ENCODE data around the gene KBTBD3. TPM values are rescaled to one million over a fixed set of nuclear protein-coding genes. Genes with fewer than 3 reads are reported as not detected.

The KBTBD3 gene
- total RNA-seq, 1 donor from 2014 or later = 3.1 TPM

- Mint-ChIP-seq H3K9me3 (ENCODE audit: unreplicated experiment) (no peaks in the 10 kb centered on the region), H3K27ac (ENCODE audit: unreplicated experiment) (no peak overlapping the region), H3K4me3 (ENCODE audit: unreplicated experiment) (no peak overlapping the region), H3K4me1 (ENCODE audit: unreplicated experiment) (no peaks in the 10 kb centered on the region), H3K36me3 (ENCODE audit: low read depth, unreplicated experiment) (no peaks in the 10 kb centered on the region), H3K27me3 (ENCODE audit: unreplicated experiment) (no peaks in the 10 kb centered on the region)
- no peak for DNase-seq (ENCODE audit: low spot score)
- TF ChIP-seq, protein P1, sequence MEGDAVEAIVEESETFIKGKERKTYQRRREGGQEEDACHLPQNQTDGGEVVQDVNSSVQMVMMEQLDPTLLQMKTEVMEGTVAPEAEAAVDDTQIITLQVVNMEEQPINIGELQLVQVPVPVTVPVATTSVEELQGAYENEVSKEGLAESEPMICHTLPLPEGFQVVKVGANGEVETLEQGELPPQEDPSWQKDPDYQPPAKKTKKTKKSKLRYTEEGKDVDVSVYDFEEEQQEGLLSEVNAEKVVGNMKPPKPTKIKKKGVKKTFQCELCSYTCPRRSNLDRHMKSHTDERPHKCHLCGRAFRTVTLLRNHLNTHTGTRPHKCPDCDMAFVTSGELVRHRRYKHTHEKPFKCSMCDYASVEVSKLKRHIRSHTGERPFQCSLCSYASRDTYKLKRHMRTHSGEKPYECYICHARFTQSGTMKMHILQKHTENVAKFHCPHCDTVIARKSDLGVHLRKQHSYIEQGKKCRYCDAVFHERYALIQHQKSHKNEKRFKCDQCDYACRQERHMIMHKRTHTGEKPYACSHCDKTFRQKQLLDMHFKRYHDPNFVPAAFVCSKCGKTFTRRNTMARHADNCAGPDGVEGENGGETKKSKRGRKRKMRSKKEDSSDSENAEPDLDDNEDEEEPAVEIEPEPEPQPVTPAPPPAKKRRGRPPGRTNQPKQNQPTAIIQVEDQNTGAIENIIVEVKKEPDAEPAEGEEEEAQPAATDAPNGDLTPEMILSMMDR (IDR thresholded peaks at IDR 0.05; ENCODE audit: unreplicated experiment) = no peak
Measured at GRCh38 chr11:106049727-106050476, 27.2 kb downstream of the KBTBD3 start.

DNA sequence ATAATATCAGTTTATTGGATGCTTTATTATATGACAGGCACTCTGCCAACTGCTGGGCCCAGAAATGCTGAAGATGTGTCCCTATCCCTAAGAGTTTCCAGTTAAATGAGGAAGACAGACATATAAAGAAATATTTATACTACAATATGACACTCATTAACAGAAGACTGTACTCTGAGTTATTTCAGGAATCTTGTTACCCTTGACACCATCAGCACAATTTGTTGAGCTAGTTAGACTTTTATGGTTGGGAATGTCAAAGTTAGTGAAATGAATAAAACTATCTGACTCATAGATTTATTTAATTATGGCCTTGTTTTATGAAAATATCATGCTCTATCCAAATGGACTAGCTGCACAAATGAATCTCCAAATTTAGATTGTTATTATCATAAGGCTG is 29.5 kb downstream of the KBTBD3 start:
- no peaks in the 10 kb centered on the region for H3K36me3 Mint-ChIP-seq (ENCODE audit: low read depth, unreplicated experiment)
- DNase-seq (ENCODE audit: low spot score) = no peak
- H3K4me1 Mint-ChIP-seq (ENCODE audit: unreplicated experiment) = no peaks in the 10 kb centered on the region
- H3K9me3 Mint-ChIP-seq (ENCODE audit: unreplicated experiment) = no peaks in the 10 kb centered on the region
- TF ChIP-seq, protein P1 (IDR thresholded peaks at IDR 0.05; ENCODE audit: unreplicated experiment) = no peak
- no peak overlapping the region for H3K27ac Mint-ChIP-seq (ENCODE audit: unreplicated experiment)
- no peaks in the 10 kb centered on the region for H3K27me3 Mint-ChIP-seq (ENCODE audit: unreplicated experiment)
- H3K4me3 Mint-ChIP-seq (ENCODE audit: unreplicated experiment) = no peak overlapping the region

- Mint-ChIP-seq H3K9me3 (ENCODE audit: unreplicated experiment) (no peaks in the 10 kb centered on the region), H3K27ac (ENCODE audit: unreplicated experiment) (no peak overlapping the region), H3K36me3 (ENCODE audit: low read depth, unreplicated experiment) (no peaks in the 10 kb centered on the region), H3K4me1 (ENCODE audit: unreplicated experiment) (no peaks in the 10 kb centered on the region), H3K27me3 (ENCODE audit: unreplicated experiment) (no peaks in the 10 kb centered on the region), H3K4me3 (ENCODE audit: unreplicated experiment) (no peak overlapping the region)
- TF ChIP-seq, protein P1 (IDR thresholded peaks at IDR 0.05; ENCODE audit: unreplicated experiment) = no peak
- DNase-seq (ENCODE audit: low spot score) = no peak
Measured at GRCh38 chr11:106043540-106043939, 33.6 kb downstream of the KBTBD3 start.

- Mint-ChIP-seq H3K4me3 (ENCODE audit: unreplicated experiment) (no peak overlapping the region), H3K9me3 (ENCODE audit: unreplicated experiment) (no peaks in the 10 kb centered on the region), H3K27me3 (ENCODE audit: unreplicated experiment) (peaks cover 2% of the 10 kb centered on the region), H3K36me3 (ENCODE audit: low read depth, unreplicated experiment) (no peaks in the 10 kb centered on the region), H3K4me1 (ENCODE audit: unreplicated experiment) (peaks cover 10% of the 10 kb centered on the region), H3K27ac (ENCODE audit: unreplicated experiment) (no peak overlapping the region)
- no peak for DNase-seq (ENCODE audit: low spot score)
- TF ChIP-seq, protein P1 (IDR thresholded peaks at IDR 0.05; ENCODE audit: unreplicated experiment) = no peak
Measured at GRCh38 chr11:106032861-106033260, 44.3 kb downstream of the KBTBD3 start.

- H3K4me1 Mint-ChIP-seq (ENCODE audit: unreplicated experiment) = peaks cover 10% of the 10 kb centered on the region
Measured at GRCh38 chr11:106031936-106032335, 45.2 kb downstream of the KBTBD3 start.

More at GRCh38 chr11:106031936-106032335, 45.2 kb downstream of the KBTBD3 start:
- Mint-ChIP-seq H3K9me3 (ENCODE audit: unreplicated experiment) (no peaks in the 10 kb centered on the region), H3K4me3 (ENCODE audit: unreplicated experiment) (no peak overlapping the region), H3K27ac (ENCODE audit: unreplicated experiment) (no peak overlapping the region), H3K36me3 (ENCODE audit: low read depth, unreplicated experiment) (no peaks in the 10 kb centered on the region), H3K27me3 (ENCODE audit: unreplicated experiment) (peaks cover 2% of the 10 kb centered on the region)
- TF ChIP-seq, protein P1 (IDR thresholded peaks at IDR 0.05; ENCODE audit: unreplicated experiment) = no peak
- no peak for DNase-seq (ENCODE audit: low spot score)
